B cell (primary cell): ENCODE measurements around the gene CEP112. TPM values are rescaled to one million over a fixed set of nuclear protein-coding genes. Genes with fewer than 3 reads are reported as not detected.

Experiments
- ATAC-seq: fragments of 200-7000 bp; cut with Tn5 transposase; one replicate; pipeline ENCODE4 v1.10.0; 2021; ENCODE audit warnings: low read depth, mild to moderate bottlenecking, moderate number of reproducible peaks, moderate library complexity
- CTCF ChIA-PET: fragments of 350-600 bp; sonication (Branson Sonifier 250); formaldehyde crosslinking; loops from one replicate; lab custom pipeline; 2021; ENCODE audit warnings: antibody characterized with exemption, inconsistent platforms; lab: Charles Lee
- POLR2A ChIA-PET: fragments of 350-600 bp; sonication (Branson Sonifier 250); formaldehyde crosslinking; loops from one replicate; lab custom pipeline; 2021; ENCODE audit warnings: antibody characterized with exemption; lab: Charles Lee
- DNase-seq: peaks from one replicate; pipeline ENCODE4 v3.0.0; 2013
- H2AFZ ChIP-seq: 2 replicates; pipeline ENCODE4 v1.6.1; 2012; ENCODE audit warnings: mild to moderate bottlenecking, low read depth, low read length; ENCODE audit not compliant: insufficient read depth, poor library complexity, severe bottlenecking
- H3K27ac ChIP-seq, 2 donors: 1 replicate in 1 of 2; 2 replicates in 1 of 2; pipeline ENCODE4 v1.5.1; 2012 to 2013; ENCODE audit warnings: low read length in 2 of 2, mild to moderate bottlenecking in 2 of 2, moderate library complexity in 1 of 2
- H3K27me3 ChIP-seq, 4 experiments: fragments of 200-600 bp in 1 of 4; sonication (generic) in 1 of 4; replicated peaks in 1 of 4; 1 replicate in 2 of 4; 2 replicates in 2 of 4; pipeline versions ENCODE4 v1.6.1 to v1.7.0; 2013 to 2016; ENCODE audit warnings: low read length in 3 of 4, mild to moderate bottlenecking in 2 of 4, mixed read lengths in 1 of 4, moderate library complexity in 1 of 4; ENCODE audit not compliant: insufficient read depth in 4 of 4, control insufficient read depth in 3 of 4; ENCODE audit errors: control extremely low read depth in 1 of 4
- H3K36me3 ChIP-seq, 2 experiments: replicated peaks in 1 of 2; 1 replicate in 1 of 2; 2 replicates in 1 of 2; pipeline versions ENCODE4 v1.6.1 to v1.7.1; 2013; ENCODE audit warnings: low read length in 1 of 2; ENCODE audit not compliant: insufficient read depth in 2 of 2, control insufficient read depth in 1 of 2; ENCODE audit errors: control extremely low read depth in 1 of 2, extremely low read depth in 1 of 2
- H3K4me1 ChIP-seq, 2 donors: fragments of 200-600 bp in 1 of 2; sonication (generic) in 1 of 2; 1 replicate in 1 of 2; 2 replicates in 1 of 2; pipeline versions ENCODE4 v1.5.1 to v1.6.1; 2013 to 2017; ENCODE audit warnings: low read length in 2 of 2; ENCODE audit not compliant: control insufficient read depth in 2 of 2, insufficient read depth in 2 of 2
- H3K4me2 ChIP-seq: replicated peaks from 2 replicates; pipeline ENCODE3; 2012; ENCODE audit warnings: mild to moderate bottlenecking, low read depth, low read length; ENCODE audit not compliant: poor library complexity, severe bottlenecking
- H3K4me3 ChIP-seq, 5 experiments: fragments of 200-600 bp in 1 of 5; sonication (generic) in 1 of 5; 1 replicate in 3 of 5; 2 replicates in 2 of 5; pipeline versions ENCODE4 v1.5.1 to v1.7.0; 2011 to 2016; ENCODE audit warnings: low read length in 4 of 5, mild to moderate bottlenecking in 4 of 5, low read depth in 2 of 5, control low read depth in 1 of 5, moderate library complexity in 1 of 5; ENCODE audit not compliant: insufficient read depth in 1 of 5; ENCODE audit errors: control extremely low read depth in 1 of 5, extremely low read depth in 1 of 5
- H3K79me2 ChIP-seq: fragments of 200-600 bp; sonication (generic); one replicate; pipeline ENCODE4 v1.6.0; 2016; ENCODE audit warnings: low read length; ENCODE audit not compliant: control insufficient read depth, insufficient read depth
- H3K9ac ChIP-seq: fragments of 200-600 bp; sonication (generic); 2 replicates; pipeline ENCODE4 v1.6.1; 2017; ENCODE audit warnings: mild to moderate bottlenecking, low read length, moderate library complexity
- H3K9me3 ChIP-seq, 3 donors: one replicate each; pipeline versions ENCODE4 v1.6.1 to v1.7.1; 2013; ENCODE audit warnings: low read length in 2 of 3; ENCODE audit not compliant: control insufficient read depth in 2 of 3, insufficient read depth in 1 of 3; ENCODE audit errors: control extremely low read depth in 1 of 3
- H4K20me1 ChIP-seq: 2 replicates; pipeline ENCODE4 v1.6.0; 2012; ENCODE audit warnings: mild to moderate bottlenecking, low read length; ENCODE audit not compliant: insufficient read depth, control insufficient read depth, poor library complexity, severe bottlenecking
- H3K27ac Mint-ChIP-seq: one replicate; pipeline ENCODE4 v1.8.0; 2021; ENCODE audit warnings: mixed read lengths
- H3K27me3 Mint-ChIP-seq: one replicate; pipeline ENCODE4 v1.8.0; 2021; ENCODE audit warnings: mixed read lengths
- H3K4me1 Mint-ChIP-seq: one replicate; pipeline ENCODE4 v1.8.0; 2021; ENCODE audit warnings: mixed read lengths
- H3K4me3 Mint-ChIP-seq: one replicate; pipeline ENCODE4 v1.8.0; 2021; ENCODE audit warnings: mixed read lengths
- H3K9me3 Mint-ChIP-seq: one replicate; pipeline ENCODE4 v1.8.0; 2022; ENCODE audit warnings: mixed read lengths; ENCODE audit not compliant: insufficient read depth
- CTCF ChIP-seq: fragments of 200-600 bp; IDR thresholded peaks from one replicate; pipeline ENCODE4 v1.8.0; 2022; ENCODE audit warnings: antibody characterized with exemption, mild to moderate bottlenecking
- EZH2 ChIP-seq: IDR thresholded peaks from 2 replicates; pipeline ENCODE4 v1.6.1; 2012; ENCODE audit warnings: borderline replicate concordance, low read depth, mild to moderate bottlenecking, moderate library complexity, low read length; ENCODE audit not compliant: insufficient read depth, poor library complexity, severe bottlenecking
- intact Hi-C: fragments of 100-400 bp; cut with micrococcal nuclease; formaldehyde crosslinking; loops from one replicate; pipeline ENCODE4 v1.10.0; 2022
- polyA plus RNA-seq: library from polyadenylated mRNA; depleted of rRNA; stranded (reverse); fragments of >200 nt; gene quantifications from 2 replicates; pipeline ENCODE4 v1.2.3, GENCODE V29; 2012
- total RNA-seq, 2 donors: library from RNA; stranded (reverse); fragments of 120-200 nt in 1 of 2; gene quantifications; 1 replicate in 1 of 2; 2 replicates in 1 of 2; pipeline versions ENCODE4 v1.2.3 to v1.2.4, GENCODE V29; 2013 to 2022

CEP112 gene
- total and polyA plus RNA-seq, 2 donors (not counting 1 experiment from before 2014, with no cell fraction given) = 0.57 to 4.6 TPM

- no peak overlapping the region for H3K9ac ChIP-seq
- ATAC-seq = no peak
- H3K4me2 ChIP-seq = no peak overlapping the region
- intact Hi-C loops = no loop called here
- ChIA-PET CTCF (no interaction called here), POLR2A (no interaction called here)
- Mint-ChIP-seq H3K4me1 (no peaks in the 10 kb centered on the region), H3K27me3 (peaks cover 4% of the 10 kb centered on the region), H3K4me3 (no peak overlapping the region), H3K9me3 (no peaks in the 10 kb centered on the region), H3K27ac (no peak overlapping the region)
- H3K9me3 ChIP-seq = peaks cover 0 to 3% (median 0%) of the 10 kb centered on the region in 3 donors
- no peaks in the 10 kb centered on the region for H3K36me3 ChIP-seq
- H3K4me3 ChIP-seq = no peak overlapping the region
- no peak overlapping the region for H3K27ac ChIP-seq
- TF ChIP-seq CTCF (no peak), EZH2 (no peak)
- H2AFZ ChIP-seq = no peak overlapping the region
- no peak for DNase-seq
- H4K20me1 ChIP-seq = no peaks in the 10 kb centered on the region
- no peaks in the 10 kb centered on the region for H3K79me2 ChIP-seq
- H3K27me3 ChIP-seq = no peaks in the 10 kb centered on the region
- H3K4me1 ChIP-seq = no peaks in the 10 kb centered on the region
Measured at GRCh38 chr17:65756760-65757159, 435.2 kb downstream of the CEP112 start.

GRCh38 chr17:65755799-65756198 is 436.1 kb downstream of the CEP112 start:
- Mint-ChIP-seq H3K27ac (no peak overlapping the region), H3K4me1 (no peaks in the 10 kb centered on the region), H3K4me3 (no peak overlapping the region), H3K9me3 (no peaks in the 10 kb centered on the region), H3K27me3 (peaks cover 4% of the 10 kb centered on the region)
- no peak for ATAC-seq
- Histone ChIP-seq H2AFZ (no peak overlapping the region), H3K36me3 (no peaks in the 10 kb centered on the region), H3K27ac (no peak overlapping the region), H3K9me3 (peaks cover 0 to 3% (median 0%) of the 10 kb centered on the region in 3 donors), H3K79me2 (no peaks in the 10 kb centered on the region), H3K9ac (no peak overlapping the region), H3K4me2 (no peak overlapping the region), H4K20me1 (no peaks in the 10 kb centered on the region), H3K27me3 (no peaks in the 10 kb centered on the region), H3K4me1 (no peaks in the 10 kb centered on the region), H3K4me3 (no peak overlapping the region)
- ChIA-PET CTCF (no interaction called here), POLR2A (no interaction called here)
- no peak for DNase-seq
- intact Hi-C loops = no loop called here
- TF ChIP-seq CTCF = no peak
- no peak for TF ChIP-seq EZH2
